ENCODE data around the gene ID3. TPM values are rescaled to one million over a fixed set of nuclear protein-coding genes. Genes with fewer than 3 reads are reported as not detected.
A peak's percentile ranks its signal among the peaks of the same experiment; 100 is the strongest.

The ID3 gene
- total RNA-seq, 1 donor from 2014 or later: 86.9 TPM

GRCh38 chr1:23559985-23560741 is 862 bp upstream of the ID3 start:
- Mint-ChIP-seq H3K27ac (ENCODE audit: unreplicated experiment) (peak overlapping the region; percentile 97), H3K4me1 (ENCODE audit: unreplicated experiment) (peaks cover 87% of the 10 kb centered on the region), H3K9me3 (ENCODE audit: unreplicated experiment) (no peaks in the 10 kb centered on the region), H3K27me3 (ENCODE audit: unreplicated experiment) (no peaks in the 10 kb centered on the region), H3K36me3 (ENCODE audit: unreplicated experiment) (peaks cover 4% of the 10 kb centered on the region), H3K4me3 (ENCODE audit: unreplicated experiment) (peak overlapping the region; percentile 93)
- TF ChIP-seq CTCF (IDR thresholded peaks at IDR 0.05): no peak
- DNase-seq (ENCODE audit: extremely low spot score, unreplicated experiment): no peak

- peaks cover 4% of the 10 kb centered on the region for H3K36me3 Mint-ChIP-seq (ENCODE audit: unreplicated experiment)
- no peak for DNase-seq (ENCODE audit: extremely low spot score, unreplicated experiment)
- H3K4me3 Mint-ChIP-seq (ENCODE audit: unreplicated experiment): peak overlapping the region; percentile 93
- H3K9me3 Mint-ChIP-seq (ENCODE audit: unreplicated experiment): no peaks in the 10 kb centered on the region
- no peaks in the 10 kb centered on the region for H3K27me3 Mint-ChIP-seq (ENCODE audit: unreplicated experiment)
- peak overlapping the region; percentile 97 for H3K27ac Mint-ChIP-seq (ENCODE audit: unreplicated experiment)
- H3K4me1 Mint-ChIP-seq (ENCODE audit: unreplicated experiment): peaks cover 84% of the 10 kb centered on the region
- TF ChIP-seq CTCF (IDR thresholded peaks at IDR 0.05): no peak
Measured at GRCh38 chr1:23558872-23559135, 497 bp downstream of the ID3 start.

- no peak for TF ChIP-seq CTCF (IDR thresholded peaks at IDR 0.05)
- H3K4me3 Mint-ChIP-seq (ENCODE audit: unreplicated experiment): peak overlapping the region; percentile 93
- no peak for DNase-seq (ENCODE audit: extremely low spot score, unreplicated experiment)
- no peaks in the 10 kb centered on the region for H3K9me3 Mint-ChIP-seq (ENCODE audit: unreplicated experiment)
- peaks cover 4% of the 10 kb centered on the region for H3K36me3 Mint-ChIP-seq (ENCODE audit: unreplicated experiment)
- no peaks in the 10 kb centered on the region for H3K27me3 Mint-ChIP-seq (ENCODE audit: unreplicated experiment)
- peak overlapping the region; percentile 97 for H3K27ac Mint-ChIP-seq (ENCODE audit: unreplicated experiment)
- peaks cover 84% of the 10 kb centered on the region for H3K4me1 Mint-ChIP-seq (ENCODE audit: unreplicated experiment)
Measured at GRCh38 chr1:23558140-23558871, 995 bp downstream of the ID3 start.

GRCh38 chr1:23557471-23558124 is 1.7 kb downstream of the ID3 start:
- no peak for TF ChIP-seq CTCF (IDR thresholded peaks at IDR 0.05)
- Mint-ChIP-seq H3K4me3 (ENCODE audit: unreplicated experiment) (peak overlapping the region; percentile 93), H3K9me3 (ENCODE audit: unreplicated experiment) (no peaks in the 10 kb centered on the region), H3K27me3 (ENCODE audit: unreplicated experiment) (no peaks in the 10 kb centered on the region), H3K36me3 (ENCODE audit: unreplicated experiment) (peaks cover 4% of the 10 kb centered on the region), H3K27ac (ENCODE audit: unreplicated experiment) (peak overlapping the region; percentile 97), H3K4me1 (ENCODE audit: unreplicated experiment) (peaks cover 79% of the 10 kb centered on the region)
- no peak for DNase-seq (ENCODE audit: extremely low spot score, unreplicated experiment)
